CD14-positive monocyte (primary cell): ENCODE results near the gene DMXL1. TPM values are rescaled to one million over a fixed set of nuclear protein-coding genes. Genes with fewer than 3 reads are reported as not detected.
"Not testable (repeated sequence)": the region's sequence is repeated elsewhere in the genome, so short reads cannot be mapped to it uniquely, and the experiment has no call there.

Source experiments
- DNase-seq, 3 donors: peaks; one replicate each; pipeline ENCODE4 v3.0.0-alpha.2; 2011 to 2022
- H2AFZ ChIP-seq: 2 replicates; pipeline ENCODE4 v1.6.0; 2012; ENCODE audit warnings: mild to moderate bottlenecking, low read depth, low read length, inconsistent platforms; ENCODE audit not compliant: insufficient read depth, poor library complexity, severe bottlenecking
- H3K27ac ChIP-seq, 2 donors: 1 replicate in 1 of 2; 2 replicates in 1 of 2; pipeline ENCODE4 v1.5.1; 2012 to 2013; ENCODE audit warnings: low read length in 2 of 2, control low read depth in 1 of 2, inconsistent platforms in 1 of 2, low read depth in 1 of 2, mild to moderate bottlenecking in 1 of 2
- H3K27me3 ChIP-seq, 2 donors: one replicate each; pipeline versions ENCODE4 v1.6.0 to v1.6.1; 2011 to 2013; ENCODE audit warnings: low read length in 2 of 2; ENCODE audit not compliant: control insufficient read depth in 2 of 2, insufficient read depth in 2 of 2
- H3K36me3 ChIP-seq, 2 donors: replicated peaks in 1 of 2; 1 replicate in 1 of 2; 2 replicates in 1 of 2; pipeline versions ENCODE4 v1.5.1 to v1.6.1; 2012 to 2013; ENCODE audit warnings: low read length in 2 of 2, control low read depth in 1 of 2, inconsistent platforms in 1 of 2, mild to moderate bottlenecking in 1 of 2; ENCODE audit not compliant: insufficient read depth in 2 of 2, control insufficient read depth in 1 of 2
- H3K4me1 ChIP-seq, 2 donors: 1 replicate in 1 of 2; 2 replicates in 1 of 2; pipeline versions ENCODE4 v1.5.1 to v1.6.1; 2012 to 2013; ENCODE audit warnings: low read length in 2 of 2, control low read depth in 1 of 2, inconsistent platforms in 1 of 2, mild to moderate bottlenecking in 1 of 2, moderate library complexity in 1 of 2; ENCODE audit not compliant: insufficient read depth in 2 of 2, control insufficient read depth in 1 of 2
- H3K4me2 ChIP-seq: replicated peaks from 2 replicates; pipeline ENCODE3; 2012; ENCODE audit warnings: low read length, moderate library complexity, mild to moderate bottlenecking; ENCODE audit not compliant: poor library complexity, severe bottlenecking; ENCODE audit errors: extremely low read depth
- H3K4me3 ChIP-seq, 3 experiments: fragments of 200-600 bp in 1 of 3; sonication (generic) in 1 of 3; replicated peaks in 1 of 3; 1 replicate in 2 of 3; 2 replicates in 1 of 3; pipeline ENCODE4 v1.5.1; 2011 to 2013; ENCODE audit warnings: low read length in 3 of 3, mild to moderate bottlenecking in 3 of 3, control low read depth in 2 of 3, low read depth in 2 of 3, inconsistent platforms in 1 of 3, moderate library complexity in 1 of 3
- H3K79me2 ChIP-seq: 2 replicates; pipeline ENCODE4 v1.6.0; 2012; ENCODE audit warnings: mild to moderate bottlenecking, control low read depth, inconsistent platforms, low read length, moderate library complexity; ENCODE audit not compliant: insufficient read depth
- H3K9ac ChIP-seq: 2 replicates; pipeline ENCODE4 v1.6.0; 2017; ENCODE audit warnings: low read length, mild to moderate bottlenecking; ENCODE audit not compliant: insufficient read depth, poor library complexity, severe bottlenecking
- H3K9me3 ChIP-seq, 2 donors: replicated peaks in 1 of 2; 1 replicate in 1 of 2; 2 replicates in 1 of 2; pipeline versions ENCODE4 v1.5.1 to v1.6.1; 2012 to 2013; ENCODE audit warnings: low read length in 2 of 2, control low read depth in 1 of 2; ENCODE audit not compliant: control insufficient read depth in 1 of 2, insufficient read depth in 1 of 2
- H4K20me1 ChIP-seq: 2 replicates; pipeline ENCODE4 v1.6.0; 2012; ENCODE audit warnings: mild to moderate bottlenecking, low read length, control low read depth, moderate library complexity; ENCODE audit not compliant: insufficient read depth
- H3K27ac Mint-ChIP-seq, 7 donors: one replicate each; pipeline ENCODE4 v1.8.0; 2020; ENCODE audit warnings: mild to moderate bottlenecking in 7 of 7, mixed read lengths in 7 of 7, moderate library complexity in 6 of 7, inconsistent platforms in 2 of 7
- H3K27me3 Mint-ChIP-seq, 3 donors: one replicate each; pipeline ENCODE4 v1.8.0; 2021 to 2022; ENCODE audit warnings: low read depth in 3 of 3, mild to moderate bottlenecking in 3 of 3, mixed read lengths in 3 of 3, moderate library complexity in 3 of 3, inconsistent platforms in 1 of 3
- H3K36me3 Mint-ChIP-seq, 2 donors: one replicate each; pipeline ENCODE4 v1.8.0; 2020; ENCODE audit warnings: mixed read lengths in 2 of 2, inconsistent platforms in 1 of 2, mild to moderate bottlenecking in 1 of 2
- H3K4me1 Mint-ChIP-seq: one replicate; pipeline ENCODE4 v1.8.0; 2020; ENCODE audit warnings: mild to moderate bottlenecking, mixed read lengths
- H3K4me3 Mint-ChIP-seq, 2 donors: one replicate each; pipeline ENCODE4 v1.8.0; 2020; ENCODE audit warnings: mild to moderate bottlenecking in 2 of 2, mixed read lengths in 2 of 2, moderate library complexity in 1 of 2
- H3K9me3 Mint-ChIP-seq, 7 donors: one replicate each; pipeline ENCODE4 v1.8.0; 2020 to 2022; ENCODE audit warnings: mixed read lengths in 7 of 7, mild to moderate bottlenecking in 6 of 7, moderate library complexity in 6 of 7, inconsistent platforms in 2 of 7
- WGBS: methylation state at CpG from one replicate; pipeline ENCODE4 v1.1.5; 2013; ENCODE audit warnings: missing lambda C conversion rate; ENCODE audit not compliant: insufficient coverage; 5-methylcytosine and 5-hydroxymethylcytosine counted together
- intact Hi-C, 2 donors: fragments of 100-400 bp; cut with micrococcal nuclease; formaldehyde crosslinking; loops; one replicate each; pipeline versions ENCODE4 v1.15.0 to v1.15.1; 2023
- polyA plus RNA-seq, 3 donors: library from polyadenylated mRNA; depleted of rRNA in 1 of 3; unstranded in 2 of 3; stranded (reverse) in 1 of 3; fragments of 300-500 nt in 2 of 3; fragments of >200 nt in 1 of 3; fragmentation: Illumina TruSeq in 2 of 3; gene quantifications; 1 replicate in 2 of 3; 2 replicates in 1 of 3; pipeline ENCODE4 v1.2.3, GENCODE V29; 2012 to 2021
- TF ChIP-seq, protein P1 (sequence below): fragments of 200-600 bp; IDR thresholded peaks from one replicate; pipeline ENCODE4 v1.8.0; 2022; ENCODE audit warnings: antibody characterized with exemption, mild to moderate bottlenecking

Gene DMXL1
- polyA plus RNA-seq, 3 donors: 15.5 to 20.5 (median 19.5) TPM

DNA sequence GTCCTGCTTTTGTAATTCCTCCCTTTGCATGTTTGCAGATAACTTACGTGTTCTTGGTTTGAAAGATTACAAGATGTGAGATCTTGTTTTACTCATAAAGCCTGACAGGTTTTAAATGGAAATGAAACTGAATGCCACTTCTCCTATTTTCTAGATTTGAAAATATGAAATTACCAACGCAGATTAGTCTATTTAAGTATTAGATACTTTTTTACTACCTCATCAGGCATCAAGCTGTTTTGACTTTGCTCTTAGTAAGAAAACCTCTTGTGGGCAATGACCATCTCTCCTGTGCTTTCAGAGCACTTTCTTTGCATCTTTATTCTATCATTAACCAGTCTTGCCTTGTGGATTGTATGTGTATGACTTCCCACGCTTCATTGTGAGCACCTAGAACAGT, 3.5 kb downstream of the DMXL1 start:
- Histone ChIP-seq H3K79me2 (peaks cover 82% of the 10 kb centered on the region), H3K4me2 (peak overlapping the region; percentile 56), H3K4me1 (peaks cover 36 to 41% of the 10 kb centered on the region in 2 donors), H3K36me3 (no peaks in the 10 kb centered on the region), H3K27ac (peak overlapping the region in 1 of 2 donors; percentile 69), H3K27me3 (no peaks in the 10 kb centered on the region), H3K4me3 (peak overlapping the region in 1 of 3 experiments; percentile 54), H3K9ac (no peak overlapping the region), H3K9me3 (no peaks in the 10 kb centered on the region), H2AFZ (no peak overlapping the region), H4K20me1 (peaks cover 42% of the 10 kb centered on the region)
- no CpG with 5 or more reads among the region's 3 CpGs for WGBS
- H3K4me1 Mint-ChIP-seq: peaks cover 51% of the 10 kb centered on the region
- DNase-seq: peak in 1 of 3 donors; percentile 33
- no peaks in the 10 kb centered on the region for H3K36me3 Mint-ChIP-seq
- TF ChIP-seq, protein P1, sequence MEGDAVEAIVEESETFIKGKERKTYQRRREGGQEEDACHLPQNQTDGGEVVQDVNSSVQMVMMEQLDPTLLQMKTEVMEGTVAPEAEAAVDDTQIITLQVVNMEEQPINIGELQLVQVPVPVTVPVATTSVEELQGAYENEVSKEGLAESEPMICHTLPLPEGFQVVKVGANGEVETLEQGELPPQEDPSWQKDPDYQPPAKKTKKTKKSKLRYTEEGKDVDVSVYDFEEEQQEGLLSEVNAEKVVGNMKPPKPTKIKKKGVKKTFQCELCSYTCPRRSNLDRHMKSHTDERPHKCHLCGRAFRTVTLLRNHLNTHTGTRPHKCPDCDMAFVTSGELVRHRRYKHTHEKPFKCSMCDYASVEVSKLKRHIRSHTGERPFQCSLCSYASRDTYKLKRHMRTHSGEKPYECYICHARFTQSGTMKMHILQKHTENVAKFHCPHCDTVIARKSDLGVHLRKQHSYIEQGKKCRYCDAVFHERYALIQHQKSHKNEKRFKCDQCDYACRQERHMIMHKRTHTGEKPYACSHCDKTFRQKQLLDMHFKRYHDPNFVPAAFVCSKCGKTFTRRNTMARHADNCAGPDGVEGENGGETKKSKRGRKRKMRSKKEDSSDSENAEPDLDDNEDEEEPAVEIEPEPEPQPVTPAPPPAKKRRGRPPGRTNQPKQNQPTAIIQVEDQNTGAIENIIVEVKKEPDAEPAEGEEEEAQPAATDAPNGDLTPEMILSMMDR: no peak
- no peaks in the 10 kb centered on the region for H3K9me3 Mint-ChIP-seq
- H3K27me3 Mint-ChIP-seq: no peaks in the 10 kb centered on the region
- peak overlapping the region; percentile 42 to 85 for H3K4me3 Mint-ChIP-seq
- intact Hi-C loops: loop anchor here (5.0 to 10.0 kb wide), 4 partner anchors 37 to 190 kb away; partner anchors contain the start of gene DTWD2 (in 1 of the 2)
- peak overlapping the region; percentile 65 to 86 (median 76) for H3K27ac Mint-ChIP-seq

DNA sequence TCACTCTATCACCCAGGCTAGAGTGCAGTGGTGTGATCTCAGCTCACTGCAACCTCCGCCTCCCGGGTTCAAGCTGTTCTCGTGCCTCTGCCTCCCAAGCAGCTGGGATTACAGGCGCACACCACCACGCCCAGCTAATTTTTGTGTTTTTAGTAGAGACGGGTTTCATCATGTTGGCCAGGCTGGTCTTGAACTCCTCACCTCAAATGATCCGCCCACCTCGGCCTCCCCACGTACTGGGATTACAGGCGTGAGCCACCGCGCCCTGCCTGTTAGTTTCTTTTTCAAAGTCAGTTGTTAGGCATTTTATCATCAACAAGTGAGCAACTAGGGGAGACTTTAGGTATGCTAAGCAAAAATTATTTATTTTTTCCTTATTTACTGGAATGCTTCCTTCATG, 4.4 kb downstream of the DMXL1 start:
- intact Hi-C loops: loop anchor here (10.0 kb wide), 2 partner anchors 60 to 190 kb away; no protein-coding TSS in a partner anchor
- H3K27me3 Mint-ChIP-seq, H3K9me3 Mint-ChIP-seq, H3K4me3 Mint-ChIP-seq, H3K36me3 Mint-ChIP-seq, H3K27me3 ChIP-seq, H3K9ac ChIP-seq, DNase-seq, H3K4me3 ChIP-seq, H3K9me3 ChIP-seq, H2AFZ ChIP-seq, H3K4me2 ChIP-seq, H3K27ac ChIP-seq, H3K36me3 ChIP-seq: not testable (repeated sequence)
- WGBS: 100% methylated on average over 6 of the region's 12 CpGs
- Mint-ChIP-seq H3K4me1 (peaks cover 51% of the 10 kb centered on the region), H3K27ac (peak overlapping the region in 2 of 7 donors; percentile 50 to 65)
- H4K20me1 ChIP-seq: peaks cover 50% of the 10 kb centered on the region
- H3K79me2 ChIP-seq: peaks cover 88% of the 10 kb centered on the region
- H3K4me1 ChIP-seq: peaks cover 29 to 35% of the 10 kb centered on the region in 2 donors
